Measurements from ENCODE around the gene MB.

MB gene

GRCh38 chr22:35593071-35593890, 23.8 kb downstream of the MB start:
- Histone ChIP-seq H3K9me3 (ENCODE audit: control insufficient read depth, insufficient read depth, low read length) (no peaks in the 10 kb centered on the region), H3K27ac (ENCODE audit: low read depth, low read length) (no peak overlapping the region), H3K36me3 (ENCODE audit: control insufficient read depth, insufficient read depth, low read length) (no peaks in the 10 kb centered on the region), H3K4me1 (ENCODE audit: control insufficient read depth, insufficient read depth, low read length) (peaks cover 5% of the 10 kb centered on the region; the same call in 1 of the 2 replicates), H3K9ac (ENCODE audit: low read depth, low read length) (no peak overlapping the region), H3K27me3 (ENCODE audit: control insufficient read depth, insufficient read depth, low read length) (peaks cover 2% of the 10 kb centered on the region; the same call in 1 of the 2 replicates), H3K4me3 (ENCODE audit: low read depth, low read length) (no peak overlapping the region)

DNA sequence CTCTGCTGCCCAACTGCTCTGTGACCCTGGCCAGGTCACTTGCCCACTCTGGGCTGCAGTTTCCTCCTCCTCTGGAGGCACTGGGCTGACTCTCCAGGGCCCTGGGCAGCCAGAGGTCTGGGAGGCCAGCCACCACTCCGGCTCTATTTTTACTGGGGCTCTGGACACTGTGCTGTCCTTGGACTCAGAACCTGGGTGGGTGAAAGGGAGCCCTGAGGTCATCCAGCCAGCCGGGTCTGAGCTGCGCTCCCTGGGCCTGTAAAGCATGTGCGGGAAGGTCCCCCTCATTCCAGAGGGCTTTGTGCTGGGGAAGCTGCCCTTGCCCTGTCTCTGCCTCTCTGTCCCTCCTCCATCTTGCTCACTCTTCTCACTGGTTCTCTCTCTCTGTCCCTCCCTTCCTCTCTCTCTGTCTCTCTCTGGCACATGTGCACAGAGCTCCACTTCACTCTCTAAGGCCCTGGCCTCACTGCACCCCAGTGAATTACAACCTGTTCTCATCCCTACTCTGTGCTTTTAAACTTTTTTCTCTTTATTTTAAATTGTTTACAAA, 24.6 kb downstream of the MB start:
- H3K27me3 ChIP-seq (ENCODE audit: control insufficient read depth, insufficient read depth, low read length) = peaks cover 2% of the 10 kb centered on the region; the same call in 1 of the 2 replicates
- H3K4me3 ChIP-seq (ENCODE audit: low read depth, low read length) = no peak overlapping the region
- no peaks in the 10 kb centered on the region for H3K36me3 ChIP-seq (ENCODE audit: control insufficient read depth, insufficient read depth, low read length)
- peaks cover 5% of the 10 kb centered on the region; the same call in 1 of the 2 replicates for H3K4me1 ChIP-seq (ENCODE audit: control insufficient read depth, insufficient read depth, low read length)
- no peaks in the 10 kb centered on the region for H3K9me3 ChIP-seq (ENCODE audit: control insufficient read depth, insufficient read depth, low read length)
- H3K27ac ChIP-seq (ENCODE audit: low read depth, low read length) = no peak overlapping the region
- H3K9ac ChIP-seq (ENCODE audit: low read depth, low read length) = no peak overlapping the region

GRCh38 chr22:35591714-35592417, 25.3 kb downstream of the MB start:
- Histone ChIP-seq H3K4me1 (ENCODE audit: control insufficient read depth, insufficient read depth, low read length) (peaks cover 5% of the 10 kb centered on the region; the same call in 1 of the 2 replicates), H3K9me3 (ENCODE audit: control insufficient read depth, insufficient read depth, low read length) (no peaks in the 10 kb centered on the region), H3K27ac (ENCODE audit: low read depth, low read length) (no peak overlapping the region), H3K9ac (ENCODE audit: low read depth, low read length) (no peak overlapping the region), H3K36me3 (ENCODE audit: control insufficient read depth, insufficient read depth, low read length) (no peaks in the 10 kb centered on the region), H3K27me3 (ENCODE audit: control insufficient read depth, insufficient read depth, low read length) (peaks cover 2% of the 10 kb centered on the region; the same call in 1 of the 2 replicates), H3K4me3 (ENCODE audit: low read depth, low read length) (no peak overlapping the region)

DNA sequence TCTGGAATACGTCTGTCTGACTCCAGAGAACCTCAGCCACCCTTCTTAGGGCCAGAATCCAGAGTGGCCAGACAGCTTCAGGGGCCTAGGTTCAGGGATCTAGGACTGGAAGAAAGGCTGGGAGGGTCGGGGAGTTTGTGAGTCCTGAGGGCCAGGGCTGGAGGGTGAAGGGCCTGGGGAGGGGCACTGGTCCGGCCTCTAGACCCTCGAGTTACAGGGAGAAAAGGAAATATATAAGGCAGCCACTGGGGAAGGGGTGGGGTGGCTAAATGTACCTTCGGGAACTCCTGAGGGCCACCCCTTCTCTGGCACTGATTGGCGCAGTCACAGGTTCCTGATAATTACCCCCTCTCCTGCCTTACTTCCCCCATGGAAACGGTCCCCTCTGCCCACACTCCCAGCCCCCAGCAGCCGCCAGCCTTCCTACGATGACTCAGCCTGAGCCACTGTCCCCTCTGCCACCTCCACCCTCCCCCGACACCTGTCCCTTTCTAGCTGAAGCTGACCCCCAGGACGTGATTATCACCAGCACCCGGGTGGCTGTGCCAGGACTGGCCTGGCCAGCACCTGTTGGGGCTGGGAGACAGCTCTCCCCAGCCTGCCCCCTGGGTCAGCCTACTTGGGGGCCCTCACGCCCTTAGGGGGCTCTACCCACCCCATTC, 26.4 kb downstream of the MB start:
- no peak overlapping the region for H3K27ac ChIP-seq (ENCODE audit: low read depth, low read length)
- H3K36me3 ChIP-seq (ENCODE audit: control insufficient read depth, insufficient read depth, low read length) = no peaks in the 10 kb centered on the region
- no peaks in the 10 kb centered on the region for H3K9me3 ChIP-seq (ENCODE audit: control insufficient read depth, insufficient read depth, low read length)
- H3K4me1 ChIP-seq (ENCODE audit: control insufficient read depth, insufficient read depth, low read length) = peaks cover 5% of the 10 kb centered on the region; the same call in 1 of the 2 replicates
- H3K9ac ChIP-seq (ENCODE audit: low read depth, low read length) = no peak overlapping the region
- H3K27me3 ChIP-seq (ENCODE audit: control insufficient read depth, insufficient read depth, low read length) = peaks cover 2% of the 10 kb centered on the region; the same call in 1 of the 2 replicates
- no peak overlapping the region for H3K4me3 ChIP-seq (ENCODE audit: low read depth, low read length)

- Histone ChIP-seq H3K9me3 (ENCODE audit: control insufficient read depth, insufficient read depth, low read length) (no peaks in the 10 kb centered on the region), H3K4me1 (ENCODE audit: control insufficient read depth, insufficient read depth, low read length) (peaks cover 5% of the 10 kb centered on the region; the same call in 1 of the 2 replicates), H3K36me3 (ENCODE audit: control insufficient read depth, insufficient read depth, low read length) (no peaks in the 10 kb centered on the region), H3K27me3 (ENCODE audit: control insufficient read depth, insufficient read depth, low read length) (peaks cover 2% of the 10 kb centered on the region; the same call in 1 of the 2 replicates), H3K4me3 (ENCODE audit: low read depth, low read length) (no peak overlapping the region), H3K9ac (ENCODE audit: low read depth, low read length) (no peak overlapping the region), H3K27ac (ENCODE audit: low read depth, low read length) (no peak overlapping the region)
Observed at GRCh38 chr22:35589756-35590093, 27.4 kb downstream of the MB start.

GRCh38 chr22:35589071-35589755, 27.9 kb downstream of the MB start:
- Histone ChIP-seq H3K27me3 (ENCODE audit: control insufficient read depth, insufficient read depth, low read length) (peaks cover 2% of the 10 kb centered on the region; the same call in 1 of the 2 replicates), H3K4me3 (ENCODE audit: low read depth, low read length) (no peak overlapping the region), H3K27ac (ENCODE audit: low read depth, low read length) (no peak overlapping the region), H3K9ac (ENCODE audit: low read depth, low read length) (no peak overlapping the region), H3K4me1 (ENCODE audit: control insufficient read depth, insufficient read depth, low read length) (peaks cover 5% of the 10 kb centered on the region; the same call in 1 of the 2 replicates), H3K9me3 (ENCODE audit: control insufficient read depth, insufficient read depth, low read length) (no peaks in the 10 kb centered on the region), H3K36me3 (ENCODE audit: control insufficient read depth, insufficient read depth, low read length) (no peaks in the 10 kb centered on the region)

- H3K27me3 ChIP-seq (ENCODE audit: control insufficient read depth, insufficient read depth, low read length) = no peaks in the 10 kb centered on the region
- H3K27ac ChIP-seq (ENCODE audit: low read depth, low read length) = no peak overlapping the region
- H3K9ac ChIP-seq (ENCODE audit: low read depth, low read length) = no peak overlapping the region
- H3K36me3 ChIP-seq (ENCODE audit: control insufficient read depth, insufficient read depth, low read length) = no peaks in the 10 kb centered on the region
- no peak overlapping the region for H3K4me3 ChIP-seq (ENCODE audit: low read depth, low read length)
- H3K4me1 ChIP-seq (ENCODE audit: control insufficient read depth, insufficient read depth, low read length) = no peaks in the 10 kb centered on the region
- H3K9me3 ChIP-seq (ENCODE audit: control insufficient read depth, insufficient read depth, low read length) = no peaks in the 10 kb centered on the region
Observed at GRCh38 chr22:35587896-35588295, 29.2 kb downstream of the MB start.

- no peaks in the 10 kb centered on the region for H3K9me3 ChIP-seq (ENCODE audit: control insufficient read depth, insufficient read depth, low read length)
- no peaks in the 10 kb centered on the region for H3K27me3 ChIP-seq (ENCODE audit: control insufficient read depth, insufficient read depth, low read length)
- no peak overlapping the region for H3K9ac ChIP-seq (ENCODE audit: low read depth, low read length)
- H3K36me3 ChIP-seq (ENCODE audit: control insufficient read depth, insufficient read depth, low read length) = no peaks in the 10 kb centered on the region
- no peaks in the 10 kb centered on the region for H3K4me1 ChIP-seq (ENCODE audit: control insufficient read depth, insufficient read depth, low read length)
- H3K27ac ChIP-seq (ENCODE audit: low read depth, low read length) = no peak overlapping the region
- H3K4me3 ChIP-seq (ENCODE audit: low read depth, low read length) = no peak overlapping the region
Observed at GRCh38 chr22:35587447-35587870, 29.7 kb downstream of the MB start.

DNA sequence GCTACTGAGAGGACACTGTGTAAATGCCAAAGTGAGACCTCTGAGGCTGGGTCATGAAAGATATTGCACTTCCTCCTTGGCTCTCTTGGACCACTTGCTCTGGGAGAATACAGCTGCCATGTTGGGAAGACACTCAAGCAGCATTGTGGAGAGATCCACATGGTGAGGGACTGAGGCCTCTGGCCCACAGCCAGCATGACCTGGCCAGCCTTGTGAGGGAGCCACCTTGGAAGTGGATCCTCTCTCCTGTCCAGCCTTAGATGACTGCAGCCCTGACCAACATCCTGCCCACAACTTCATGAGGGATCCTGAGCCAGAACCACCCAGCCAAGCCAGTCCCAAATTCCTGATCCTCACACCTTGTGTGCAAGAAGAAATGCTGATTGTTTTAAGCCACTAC, 30.4 kb downstream of the MB start:
- Histone ChIP-seq H3K9me3 (ENCODE audit: control insufficient read depth, insufficient read depth, low read length) (no peaks in the 10 kb centered on the region), H3K36me3 (ENCODE audit: control insufficient read depth, insufficient read depth, low read length) (no peaks in the 10 kb centered on the region), H3K4me1 (ENCODE audit: control insufficient read depth, insufficient read depth, low read length) (no peaks in the 10 kb centered on the region), H3K27ac (ENCODE audit: low read depth, low read length) (no peak overlapping the region), H3K27me3 (ENCODE audit: control insufficient read depth, insufficient read depth, low read length) (no peaks in the 10 kb centered on the region), H3K9ac (ENCODE audit: low read depth, low read length) (no peak overlapping the region), H3K4me3 (ENCODE audit: low read depth, low read length) (no peak overlapping the region)

GRCh38 chr22:35582861-35583670, 34.1 kb downstream of the MB start:
- no peaks in the 10 kb centered on the region for H3K9me3 ChIP-seq (ENCODE audit: control insufficient read depth, insufficient read depth, low read length)
- H3K27ac ChIP-seq (ENCODE audit: low read depth, low read length) = no peak overlapping the region
- no peak overlapping the region for H3K4me3 ChIP-seq (ENCODE audit: low read depth, low read length)
- no peaks in the 10 kb centered on the region for H3K4me1 ChIP-seq (ENCODE audit: control insufficient read depth, insufficient read depth, low read length)
- no peaks in the 10 kb centered on the region for H3K27me3 ChIP-seq (ENCODE audit: control insufficient read depth, insufficient read depth, low read length)
- no peaks in the 10 kb centered on the region for H3K36me3 ChIP-seq (ENCODE audit: control insufficient read depth, insufficient read depth, low read length)
- no peak overlapping the region for H3K9ac ChIP-seq (ENCODE audit: low read depth, low read length)

All from HUES48 (cell line).